GM18873 (cell line): ENCODE measurements around the gene RAB11FIP3.

ENCODE experiments used
- ATAC-seq: cut with Tn5 transposase; IDR thresholded peaks from one replicate; pipeline ENCODE4 v1.9.1; 2021; ENCODE audit warnings: mild to moderate bottlenecking, moderate library complexity, moderate number of reproducible peaks; ENCODE audit not compliant: unreplicated experiment, low FRiP score

The RAB11FIP3 gene

GRCh38 chr16:512802-513201, 87.4 kb downstream of the RAB11FIP3 start:
- ATAC-seq: no peak

GRCh38 chr16:513950-514349, 88.5 kb downstream of the RAB11FIP3 start:
- no peak for ATAC-seq

GRCh38 chr16:515175-515938, 89.9 kb downstream of the RAB11FIP3 start:
- no peak for ATAC-seq

GRCh38 chr16:515939-516226, 90.4 kb downstream of the RAB11FIP3 start:
- no peak for ATAC-seq

- ATAC-seq: no peak
These were observed 90.9 kb downstream of the RAB11FIP3 start for GRCh38 chr16:516301-516700.

- no peak for ATAC-seq
These were observed 93.4 kb downstream of the RAB11FIP3 start for GRCh38 chr16:518858-519257.

- no peak for ATAC-seq
These were observed 94.0 kb downstream of the RAB11FIP3 start for GRCh38 chr16:519425-519824.

GRCh38 chr16:519841-520687, 94.6 kb downstream of the RAB11FIP3 start:
- no peak for ATAC-seq

- ATAC-seq: no peak
These were observed 95.4 kb downstream of the RAB11FIP3 start for GRCh38 chr16:520847-521246.

- ATAC-seq: no peak
These were observed 96.1 kb downstream of the RAB11FIP3 start for GRCh38 chr16:521381-522210.

GRCh38 chr16:522320-523096, 97.1 kb downstream of the RAB11FIP3 start:
- no peak for ATAC-seq

GRCh38 chr16:523097-523741, 97.8 kb downstream of the RAB11FIP3 start:
- no peak for ATAC-seq

- ATAC-seq: no peak
These were observed 99.0 kb downstream of the RAB11FIP3 start for GRCh38 chr16:524274-525040.

GRCh38 chr16:525123-525519, 99.7 kb downstream of the RAB11FIP3 start:
- no peak for ATAC-seq

GRCh38 chr16:525520-526180, 100.2 kb downstream of the RAB11FIP3 start:
- no peak for ATAC-seq

GRCh38 chr16:526181-527014, 100.9 kb downstream of the RAB11FIP3 start:
- ATAC-seq: no peak

GRCh38 chr16:527015-527903, 101.8 kb downstream of the RAB11FIP3 start, which contains the start of gene CAPN15:
Gene CAPN15, plus strand, starts transcription at chr16:527712. Its CDS starts 19,127 bp downstream, at chr16:546839.
- peak; percentile 57 for ATAC-seq
